HG02973 (cell line): ENCODE measurements around the gene POLR2H.
A peak's percentile ranks its signal among the peaks of the same experiment; 100 is the strongest.

Source experiments
- ATAC-seq: cut with Tn5 transposase; IDR thresholded peaks from one replicate; pipeline ENCODE4 v1.9.1; 2021; ENCODE audit warnings: moderate library complexity; ENCODE audit not compliant: unreplicated experiment

The POLR2H gene

GRCh38 chr3:184352149-184352785 is 9.2 kb upstream of the POLR2H start:
- no peak for ATAC-seq

DNA sequence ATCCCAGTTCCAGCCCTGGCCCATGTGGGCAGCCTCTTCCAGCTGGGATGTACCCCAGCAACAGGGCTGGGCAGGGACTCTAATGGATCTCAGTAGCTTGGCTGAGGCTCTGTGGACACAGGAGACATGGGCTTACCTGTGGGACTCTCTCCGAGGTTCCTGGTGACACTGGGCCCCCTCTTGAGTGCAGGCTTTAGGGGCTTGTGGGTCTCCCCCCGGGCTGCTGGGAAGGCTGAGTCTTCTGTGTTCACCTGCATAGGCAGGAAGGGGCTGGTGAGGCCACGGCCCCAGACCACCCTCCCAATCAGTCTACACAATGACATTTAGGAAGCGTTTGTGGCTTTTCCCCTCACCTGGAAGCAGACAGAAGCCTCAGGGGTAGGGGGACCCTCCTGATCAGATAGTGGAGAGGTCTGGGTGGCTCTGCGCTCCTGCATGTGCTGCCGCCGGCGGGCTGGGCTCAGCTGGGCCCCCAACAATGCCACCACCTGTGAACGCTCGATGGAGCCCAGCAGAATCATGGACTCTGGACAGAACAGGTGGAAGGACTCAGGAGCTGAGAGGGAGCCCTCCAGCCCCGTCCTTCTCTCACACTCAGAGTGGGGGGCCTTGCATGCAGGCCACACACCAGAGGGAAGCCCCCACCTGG is 8.5 kb upstream of the POLR2H start:
- ATAC-seq = no peak

DNA sequence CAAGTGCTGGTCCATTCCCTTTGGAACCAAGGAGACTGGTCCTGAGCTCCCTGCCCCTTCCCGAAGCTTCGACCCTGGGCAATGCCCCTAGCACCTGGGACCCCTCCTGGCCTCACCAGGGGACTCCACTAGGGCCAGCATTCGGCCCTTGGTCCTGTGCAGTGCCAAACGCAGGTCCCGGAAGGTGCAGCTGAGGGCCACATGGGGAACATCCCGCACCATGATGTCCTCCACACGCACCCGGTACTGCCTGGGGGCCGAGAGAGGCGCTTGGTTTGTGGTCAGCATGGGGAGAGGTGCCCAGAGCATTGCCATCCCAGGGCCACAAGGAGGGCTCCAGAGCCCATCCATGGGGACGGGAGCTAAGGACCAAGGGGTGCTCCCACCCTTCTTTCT is 8.0 kb upstream of the POLR2H start:
- no peak for ATAC-seq

DNA sequence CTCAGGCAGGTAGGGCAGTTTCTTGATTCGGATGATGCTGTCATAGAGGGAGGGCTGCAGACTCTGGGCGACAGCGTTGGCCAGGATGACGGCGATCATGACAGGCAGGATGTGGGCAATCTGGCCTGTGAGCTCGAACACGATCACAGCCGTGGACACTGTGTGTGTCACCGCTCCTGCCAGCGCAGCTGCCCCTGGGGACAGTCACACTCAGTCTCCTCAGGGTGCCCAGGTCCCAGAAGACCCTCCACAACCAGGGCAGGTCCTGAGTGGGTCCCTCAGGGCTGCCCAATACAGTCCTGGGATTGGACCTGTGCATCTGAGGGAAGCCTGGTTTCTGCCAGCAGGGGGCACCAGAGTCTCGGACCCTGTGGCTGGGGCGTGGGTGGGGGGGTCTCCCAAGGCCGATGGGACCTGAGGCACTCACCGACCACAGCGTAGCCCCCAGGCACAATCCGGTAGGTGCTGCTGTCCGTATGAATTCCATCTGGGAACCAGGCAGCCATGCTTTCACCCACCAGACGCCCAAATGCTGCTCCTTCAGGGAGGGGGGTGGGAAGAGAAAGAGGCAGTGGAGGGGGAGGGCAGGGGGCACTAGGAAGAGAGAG is 7.3 kb upstream of the POLR2H start:
- no peak for ATAC-seq

- ATAC-seq = no peak
These were observed 6.8 kb upstream of the POLR2H start for GRCh38 chr3:184354754-184355153.

DNA sequence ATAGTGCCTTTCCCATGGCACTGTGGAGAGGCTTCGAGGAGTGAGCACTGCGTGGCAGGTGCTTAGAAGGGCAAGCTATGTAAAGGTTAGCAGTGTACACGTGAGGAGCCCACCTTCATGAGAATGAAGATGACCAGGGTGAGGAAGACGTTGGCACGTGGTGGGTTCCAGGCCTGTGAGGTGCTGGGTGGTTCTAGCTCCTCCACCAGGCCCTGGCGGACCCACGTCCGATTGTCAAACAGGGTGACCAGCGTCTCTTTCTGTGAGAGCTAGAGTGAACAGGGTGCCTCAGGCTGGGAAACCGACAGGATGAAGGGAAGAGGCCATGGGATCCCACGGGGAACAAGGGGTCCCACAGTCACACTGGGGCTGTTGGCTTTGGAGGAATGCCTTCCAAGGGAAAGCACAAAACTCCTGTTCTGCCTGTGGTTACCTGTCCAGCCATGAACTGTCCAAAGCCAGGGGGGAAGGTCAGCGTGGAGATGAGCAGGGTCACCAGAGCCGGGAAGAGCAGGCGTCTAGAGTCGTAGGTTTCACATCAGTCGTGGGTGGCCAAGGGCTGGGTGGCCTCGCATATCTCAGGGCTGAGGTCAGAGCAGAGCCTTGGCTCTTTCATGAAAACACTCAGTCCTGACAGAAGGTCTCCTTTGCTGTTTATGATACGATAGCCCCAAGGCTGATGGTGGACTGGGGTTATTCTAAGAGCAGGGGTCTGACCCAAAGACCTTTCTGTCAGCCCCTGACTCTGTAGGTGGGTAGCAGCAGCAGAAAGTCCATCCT is 6.1 kb upstream of the POLR2H start:
- no peak for ATAC-seq

DNA sequence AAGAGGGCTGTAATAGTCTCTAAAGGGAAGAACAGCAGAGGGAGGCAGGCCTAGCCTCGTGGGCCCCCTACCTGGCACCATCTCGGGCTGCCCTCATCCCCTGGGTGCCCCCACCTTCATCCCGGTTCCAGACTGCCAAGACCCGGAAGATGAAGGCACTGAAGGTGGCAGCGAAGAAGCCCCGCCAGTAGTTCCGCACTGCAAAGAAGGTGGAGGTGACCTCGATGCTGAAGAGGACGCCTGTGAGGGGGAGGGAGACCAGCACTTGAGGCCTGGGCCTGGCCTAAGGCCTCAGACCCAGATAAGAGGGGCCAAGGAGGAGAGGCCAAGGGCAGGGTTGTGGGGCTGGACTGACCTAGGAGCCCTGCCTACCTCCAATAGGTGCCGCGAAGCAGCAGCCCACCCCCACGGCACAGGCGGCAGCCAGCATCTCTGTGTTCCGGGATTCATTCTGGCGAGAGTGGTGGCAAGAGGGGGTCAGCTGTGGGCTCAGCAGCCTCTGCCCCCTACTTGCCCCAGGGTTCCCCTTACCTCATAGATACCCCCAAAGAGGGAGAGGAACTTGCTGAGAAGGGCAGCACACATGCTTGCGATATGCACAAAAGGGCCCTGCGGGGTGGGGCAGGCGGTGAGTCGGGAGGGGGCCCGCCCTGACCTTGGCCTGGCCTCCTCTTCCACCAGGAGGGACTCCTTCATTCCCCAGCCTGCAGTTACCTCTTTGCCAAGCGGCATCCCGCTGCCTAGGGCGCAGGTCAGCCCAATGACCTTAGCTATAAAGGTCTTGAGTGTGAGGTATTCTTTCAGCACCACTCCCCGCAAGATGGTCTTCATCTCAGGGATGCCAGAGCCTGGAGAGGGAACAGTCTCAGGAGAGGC is 4.0 kb upstream of the POLR2H start:
- ATAC-seq = no peak

DNA sequence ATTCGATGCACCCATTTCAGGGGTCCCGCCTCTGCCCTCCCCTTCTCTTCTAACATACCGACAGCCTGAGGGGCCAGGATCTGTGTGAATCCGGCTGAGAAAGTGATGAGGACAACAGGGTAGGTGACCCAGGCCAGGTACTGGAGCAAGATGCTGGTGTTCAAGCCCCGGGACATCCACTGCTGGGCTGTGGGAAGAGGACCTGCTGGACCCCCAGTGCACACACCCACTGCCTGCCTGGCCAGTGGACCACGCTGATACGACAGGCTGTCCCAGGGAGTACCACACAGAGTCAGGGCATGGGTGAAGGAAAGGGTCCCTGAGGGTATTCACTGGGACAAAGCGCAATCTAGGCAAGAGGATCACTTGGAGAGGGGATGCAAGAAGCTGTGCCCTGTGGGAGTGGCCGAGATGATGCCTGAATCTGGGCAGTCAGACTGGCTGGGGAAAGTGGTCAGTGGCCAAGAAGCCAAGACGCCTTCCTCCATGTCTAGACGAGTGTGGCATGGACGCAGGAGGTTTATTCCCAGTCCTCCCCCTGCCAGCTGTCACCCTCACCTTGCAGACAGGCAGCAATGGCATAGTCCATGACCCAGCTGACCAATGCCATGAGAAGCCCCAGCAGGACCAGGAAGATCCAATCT is 3.3 kb upstream of the POLR2H start:
- no peak for ATAC-seq

- no peak for ATAC-seq
These were observed 2.6 kb upstream of the POLR2H start for GRCh38 chr3:184358921-184359350.

DNA sequence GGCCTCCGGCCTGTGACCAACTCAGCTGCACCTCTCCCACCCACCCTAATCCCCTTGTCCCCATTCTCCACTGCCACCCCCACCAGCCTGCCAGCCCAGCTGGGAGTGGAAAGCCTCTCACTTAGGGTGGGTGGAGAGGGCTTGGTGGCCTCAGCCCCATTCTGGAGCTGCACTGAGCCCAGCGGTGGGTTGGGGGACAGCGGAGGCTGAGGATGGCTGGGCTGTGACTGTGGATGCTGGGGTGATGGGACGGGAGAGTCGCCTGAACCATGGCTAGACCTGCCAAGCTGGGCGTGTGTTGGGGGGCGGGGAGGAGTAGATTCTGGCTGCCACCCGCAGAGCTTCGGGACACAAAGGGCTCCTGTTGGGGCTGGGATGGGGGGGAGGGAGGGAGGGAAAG is 1.9 kb upstream of the POLR2H start:
- no peak for ATAC-seq

- no peak for ATAC-seq
These were observed 1.2 kb upstream of the POLR2H start for GRCh38 chr3:184360070-184360928.

DNA sequence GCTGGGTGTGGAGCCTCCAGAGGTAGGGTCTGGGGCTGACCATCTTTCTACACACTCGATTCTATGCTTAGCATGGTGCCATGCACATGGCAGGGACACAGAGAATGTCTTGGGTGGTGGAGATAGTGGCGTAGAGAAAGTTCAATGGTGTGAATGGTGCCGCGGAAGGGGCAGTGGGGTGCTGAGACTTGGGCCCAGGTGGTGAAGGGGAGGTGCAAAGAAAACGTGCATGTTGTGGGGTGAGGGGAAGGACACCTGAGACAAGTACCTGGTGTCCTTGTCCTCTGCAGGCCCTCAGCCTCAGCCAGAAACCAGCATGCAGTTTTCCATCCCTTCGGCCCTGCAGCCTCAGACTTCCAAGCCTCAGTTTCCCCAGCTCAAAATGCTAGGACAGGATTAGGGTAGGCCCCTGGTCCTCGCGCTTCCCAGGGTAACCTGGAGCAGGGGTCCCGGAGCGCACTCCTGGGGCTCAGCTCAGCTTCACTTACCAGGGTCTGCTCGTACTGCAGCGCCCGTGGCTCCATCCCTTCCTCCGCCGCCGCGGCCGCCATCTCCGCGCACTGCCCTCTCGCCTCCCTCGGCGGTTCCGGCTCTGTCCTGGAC is 480 bp upstream of the POLR2H start:
- no peak for ATAC-seq

GRCh38 chr3:184361932-184362667 is 590 bp downstream of the POLR2H start:
- ATAC-seq = no peak

DNA sequence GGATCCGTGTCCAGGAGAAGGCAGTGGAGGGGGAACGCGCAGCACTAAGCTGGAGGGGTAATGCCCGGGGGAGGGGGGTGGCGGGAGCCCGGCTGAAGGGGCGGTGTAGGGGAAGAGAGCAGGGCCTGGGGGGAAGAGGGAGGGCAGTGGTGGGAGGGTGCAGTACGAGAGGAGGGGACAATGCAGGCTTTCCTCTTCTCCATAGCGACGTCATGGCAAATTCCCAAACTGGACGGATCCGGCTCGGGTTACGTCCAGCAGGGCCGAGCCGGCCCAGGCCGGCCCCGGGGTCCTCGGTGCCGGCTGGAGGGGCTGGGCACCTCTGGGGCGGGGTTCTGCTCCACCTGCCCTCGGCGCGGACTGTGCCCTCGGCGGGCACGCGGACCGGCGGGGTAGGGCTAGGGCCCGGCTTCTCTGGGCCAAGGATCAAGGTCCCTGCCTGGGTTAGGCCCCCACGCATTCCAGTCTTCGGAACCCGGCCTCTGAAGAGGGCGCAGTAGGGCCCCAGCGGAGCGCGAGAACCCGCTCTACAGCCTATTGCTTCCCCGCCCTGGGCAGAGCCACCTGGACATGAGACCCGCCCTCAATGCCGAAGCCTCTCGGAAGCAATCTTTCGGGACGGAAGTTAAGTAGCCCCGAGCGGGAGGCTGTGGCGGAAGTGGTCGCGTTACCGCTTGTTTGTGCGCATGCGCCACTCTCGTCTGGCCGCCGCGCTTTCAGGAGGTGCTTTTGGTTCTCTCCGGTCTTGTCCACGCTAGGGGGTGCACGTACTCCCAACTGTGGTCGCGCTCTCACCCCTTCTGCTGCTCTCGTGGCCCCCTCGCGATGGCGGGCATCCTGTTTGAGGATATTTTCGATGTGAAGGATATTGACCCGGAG is 1.4 kb downstream of the POLR2H start:
- peak; percentile 81 for ATAC-seq

DNA sequence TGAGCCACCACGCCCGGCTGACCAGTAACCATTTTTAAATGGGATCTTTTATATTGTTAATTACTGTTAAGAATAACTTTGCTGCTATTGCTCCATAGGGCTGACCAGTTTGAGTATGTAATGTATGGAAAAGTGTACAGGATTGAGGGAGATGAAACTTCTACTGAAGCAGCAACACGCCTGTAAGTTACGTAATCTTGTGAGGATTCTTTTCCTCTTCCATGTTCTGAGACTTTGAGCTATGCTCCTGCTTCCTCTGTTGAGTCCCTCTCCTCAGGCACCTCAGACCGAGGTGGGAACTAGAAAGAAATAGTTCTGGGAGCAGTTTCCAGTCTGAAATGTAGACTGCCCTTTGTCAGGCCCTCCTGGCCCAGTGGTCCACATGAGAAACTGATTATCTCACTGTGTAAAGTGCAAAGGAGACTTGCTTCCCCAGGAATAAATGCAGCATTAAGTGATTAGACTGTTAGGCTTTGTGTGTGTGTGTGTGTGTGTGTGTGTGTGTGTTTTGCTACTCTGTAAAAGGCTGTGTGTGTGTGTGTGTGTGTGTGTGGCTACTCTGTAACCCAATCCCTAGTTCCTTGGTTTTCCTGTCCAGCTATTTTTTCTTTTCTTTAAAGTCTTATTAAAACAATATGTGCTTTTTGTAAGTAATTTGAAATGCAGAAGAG is 5.2 kb downstream of the POLR2H start:
- ATAC-seq = no peak

- no peak for ATAC-seq
These were observed 6.6 kb downstream of the POLR2H start for GRCh38 chr3:184368116-184368515.
